HTERT RPE-1 (cell line): ENCODE measurements around the gene CMPK1.

Experiments used
- in situ Hi-C: fragments of 300-500 bp; cut with MboI; formaldehyde crosslinking; loops from 4 replicates; pipeline ENCODE4 v1.14.3; 2020; ENCODE audit warnings: low sequenced_read_pairs

Gene CMPK1

DNA sequence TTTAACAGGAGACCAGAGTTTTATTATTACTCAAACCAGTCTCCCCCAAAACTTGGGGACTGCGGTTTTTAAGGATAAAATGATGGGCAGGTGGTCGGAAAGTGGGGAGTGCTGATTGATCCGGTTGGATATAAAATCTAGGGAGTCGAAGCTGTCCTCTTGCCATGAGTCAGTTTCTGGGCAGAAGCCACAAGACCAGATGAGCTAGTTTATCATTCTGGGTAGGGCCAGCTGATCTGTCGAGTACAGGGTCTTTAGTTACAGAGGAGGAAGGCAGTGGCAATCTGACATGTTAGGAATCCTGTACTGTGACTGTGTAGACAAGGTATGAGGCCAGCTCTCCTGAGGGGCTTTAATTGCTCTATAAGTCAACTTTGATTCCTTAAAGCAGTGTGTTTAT is 59.6 kb downstream of the CMPK1 start:
- in situ Hi-C loops, result no loop called here

DNA sequence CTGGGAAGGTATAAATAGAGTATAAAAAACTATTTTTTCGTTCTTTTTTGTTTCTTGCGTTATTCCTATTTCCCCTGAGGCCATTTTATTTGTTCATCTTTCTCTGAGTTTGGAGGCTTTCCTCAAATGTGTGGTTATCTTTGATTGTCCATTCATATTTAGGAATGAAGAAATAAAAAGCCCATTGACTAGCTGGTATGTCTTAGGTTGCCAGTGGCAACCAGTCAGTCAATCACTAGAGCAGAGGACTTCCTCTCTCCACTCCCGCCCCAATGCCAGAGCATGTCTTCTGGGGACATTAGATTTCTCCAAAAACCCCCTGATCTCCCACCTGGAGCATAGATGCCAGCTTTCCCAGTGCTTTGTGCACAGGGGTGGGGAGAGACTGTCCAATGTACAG is 61.8 kb downstream of the CMPK1 start:
- in situ Hi-C loops, result no loop called here

DNA sequence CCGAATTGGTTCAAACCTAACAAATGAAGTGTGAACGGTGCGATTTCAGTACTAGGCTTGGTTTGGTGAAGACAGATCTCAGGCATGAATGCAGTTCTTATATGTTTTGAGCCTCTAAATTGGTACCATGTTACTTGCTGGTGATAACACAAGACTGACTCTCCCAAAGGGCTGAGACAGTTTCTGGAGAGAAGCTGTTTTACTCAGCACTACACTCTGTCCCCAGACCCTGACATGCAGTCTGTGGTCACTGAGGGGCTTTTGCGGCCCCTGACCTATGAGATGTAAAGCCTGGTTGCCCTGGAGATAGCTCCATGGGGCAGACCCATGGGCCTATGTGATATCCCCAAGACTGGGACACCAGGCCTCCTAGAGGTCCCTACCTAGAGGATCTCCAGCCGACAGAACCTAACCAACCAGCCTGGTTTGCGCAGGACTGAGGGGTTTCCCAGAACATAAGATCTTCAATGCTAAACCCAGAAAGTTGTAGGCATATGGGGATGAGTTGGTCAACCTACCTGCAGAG is 63.1 kb downstream of the CMPK1 start:
- in situ Hi-C loops, result no loop called here

DNA sequence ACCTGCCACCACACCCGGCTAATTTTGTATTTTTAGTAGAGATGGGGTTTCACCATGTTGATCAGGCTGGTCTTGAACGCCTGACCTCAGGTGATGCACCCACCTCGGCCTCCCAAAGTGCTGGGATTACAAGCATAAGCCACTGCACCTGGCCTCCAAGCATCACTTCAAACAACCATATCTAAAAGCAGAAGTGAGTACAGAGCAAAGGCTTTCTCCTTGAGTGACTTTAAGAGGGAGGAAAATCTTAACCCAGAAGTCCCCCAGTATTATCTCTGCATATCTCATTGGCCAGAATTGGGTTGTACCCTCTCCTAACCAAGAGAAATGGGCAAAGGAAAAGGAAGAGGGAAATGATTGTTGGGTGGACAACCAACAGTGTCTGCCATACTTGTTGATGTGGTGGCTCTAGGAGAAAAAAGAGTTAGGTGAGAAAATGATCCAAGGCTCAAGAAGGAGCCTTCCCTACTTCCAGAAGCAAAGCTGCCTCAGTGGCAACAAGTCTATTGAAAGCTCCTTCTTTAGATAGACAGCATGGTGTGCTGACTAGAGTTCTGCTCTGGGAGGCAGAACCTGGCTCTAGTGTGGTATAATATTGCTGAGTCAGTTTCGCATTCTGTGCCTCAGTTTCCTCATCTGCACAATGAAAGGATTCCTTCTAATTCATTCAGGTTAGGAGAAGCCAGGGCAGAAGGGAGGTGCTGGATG is 65.7 kb downstream of the CMPK1 start:
- in situ Hi-C loops, result no loop called here

DNA sequence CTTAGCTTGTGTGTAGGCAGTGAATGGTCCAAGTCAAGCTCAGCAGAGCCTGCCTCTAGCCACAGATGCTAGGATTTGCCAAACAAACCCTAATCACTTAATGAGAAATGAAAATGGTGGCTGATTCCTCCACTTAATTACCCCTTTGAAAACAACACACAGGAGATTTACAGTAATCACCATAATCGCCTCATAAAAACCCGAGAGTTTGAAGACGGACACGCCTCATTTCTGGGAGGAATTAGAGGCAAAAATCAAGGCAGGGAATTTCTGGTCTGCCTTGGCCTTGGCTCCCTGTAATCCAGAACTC is 66.2 kb downstream of the CMPK1 start:
- in situ Hi-C loops, result no loop called here

DNA sequence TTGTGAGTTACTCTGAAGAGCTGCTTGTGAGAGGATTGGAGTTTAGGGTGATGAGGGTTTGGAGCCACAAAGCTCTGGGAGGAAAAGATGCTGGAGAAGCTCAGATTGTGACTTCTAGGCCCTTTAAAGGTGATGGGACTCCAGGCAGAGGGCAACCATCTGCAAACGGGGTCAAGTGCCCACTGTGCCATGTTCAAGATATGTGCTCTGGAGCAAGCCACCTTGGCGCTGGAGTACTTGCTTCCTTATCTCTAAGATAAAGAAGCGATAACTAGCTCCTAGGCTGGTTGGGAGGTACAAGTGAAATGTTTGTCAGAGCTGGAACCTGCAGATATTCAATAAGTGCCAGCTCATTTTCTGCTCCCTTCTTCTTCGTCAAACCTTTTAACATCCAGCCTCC is 68.2 kb downstream of the CMPK1 start:
- in situ Hi-C loops, result no loop called here

DNA sequence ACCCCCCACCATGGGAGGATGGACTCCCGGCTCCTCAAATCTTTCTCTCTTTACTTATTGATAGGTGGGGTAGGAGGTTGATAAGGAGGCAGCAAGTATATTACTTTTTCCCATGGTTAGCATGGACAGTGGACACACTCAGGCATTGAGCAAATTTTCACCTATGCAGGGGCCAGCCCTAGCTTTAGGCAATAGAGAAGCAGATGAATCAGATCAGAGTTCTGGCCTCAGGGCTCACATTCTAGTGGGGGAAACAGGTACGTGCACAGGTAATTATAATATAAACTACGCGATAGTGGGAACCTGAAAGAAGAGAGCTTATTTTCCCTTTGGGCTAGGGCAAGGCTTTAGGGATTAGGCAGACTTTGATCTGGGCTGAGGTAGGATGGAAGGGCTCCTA is 69.0 kb downstream of the CMPK1 start:
- in situ Hi-C loops, result no loop called here

DNA sequence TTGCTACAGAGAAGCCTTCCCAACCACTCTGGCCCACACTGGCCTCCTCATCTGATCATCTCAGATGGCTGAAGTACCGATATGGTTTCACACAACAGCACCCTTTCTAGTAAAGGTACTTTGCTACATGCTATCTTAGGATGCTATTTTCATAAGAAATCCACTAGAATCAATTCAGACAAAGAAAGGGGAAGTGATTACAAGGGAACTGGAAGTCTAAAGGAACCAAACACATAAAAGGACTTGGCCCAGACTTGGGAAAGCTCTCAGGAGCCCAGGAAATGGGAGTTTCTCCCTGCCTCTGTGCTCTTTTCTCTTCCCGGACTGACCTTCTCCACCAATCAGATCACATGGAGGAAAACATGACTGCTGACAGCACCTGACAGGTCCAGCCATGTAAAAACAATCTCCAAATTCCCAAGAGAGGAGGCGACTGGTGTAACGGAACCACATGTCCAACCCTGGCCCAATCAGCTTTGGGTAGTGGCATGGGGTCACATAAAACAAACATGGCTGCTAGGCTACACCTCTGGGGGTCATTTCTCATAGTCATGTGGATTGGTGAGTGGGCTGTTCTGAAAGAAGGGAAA is 69.8 kb downstream of the CMPK1 start:
- in situ Hi-C loops, result no loop called here

DNA sequence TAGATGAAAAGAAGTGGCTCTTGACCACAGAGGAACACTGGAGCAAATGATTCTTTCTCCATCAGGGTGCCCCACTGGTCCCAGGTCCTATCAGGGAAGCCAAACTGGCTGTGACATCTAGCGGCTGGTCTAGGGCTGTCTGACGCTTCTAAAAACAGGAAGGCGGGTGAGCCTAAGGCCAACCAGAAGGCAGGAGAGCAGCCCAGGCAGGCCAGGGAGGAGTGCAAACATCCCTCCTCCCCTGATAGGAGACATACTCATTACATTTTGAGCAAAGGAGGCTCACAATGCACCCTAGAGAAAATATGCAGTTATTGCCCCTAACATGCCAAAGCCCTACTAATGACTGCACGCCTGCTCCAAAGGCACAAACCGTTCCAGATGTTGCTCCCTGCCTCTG is 72.1 kb downstream of the CMPK1 start:
- in situ Hi-C loops, result no loop called here

DNA sequence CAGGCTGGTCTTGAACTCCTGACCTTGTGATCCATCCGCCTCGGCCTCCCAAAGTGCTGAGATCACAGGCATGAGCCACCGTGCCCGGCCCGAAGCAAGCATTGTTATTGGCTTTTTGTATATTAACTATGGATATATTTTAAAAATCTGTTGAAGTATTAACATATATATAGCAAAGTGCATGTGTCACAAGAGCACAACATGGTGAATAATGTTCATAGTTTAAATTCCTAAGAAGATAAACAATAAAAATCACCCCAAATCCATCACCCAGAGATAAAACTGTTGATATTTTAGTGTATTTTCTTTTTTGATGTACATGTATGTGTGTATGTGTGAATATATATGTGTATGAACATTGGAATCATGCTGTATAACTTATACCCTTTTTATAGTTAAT is 73.4 kb downstream of the CMPK1 start:
- in situ Hi-C loops, result no loop called here

DNA sequence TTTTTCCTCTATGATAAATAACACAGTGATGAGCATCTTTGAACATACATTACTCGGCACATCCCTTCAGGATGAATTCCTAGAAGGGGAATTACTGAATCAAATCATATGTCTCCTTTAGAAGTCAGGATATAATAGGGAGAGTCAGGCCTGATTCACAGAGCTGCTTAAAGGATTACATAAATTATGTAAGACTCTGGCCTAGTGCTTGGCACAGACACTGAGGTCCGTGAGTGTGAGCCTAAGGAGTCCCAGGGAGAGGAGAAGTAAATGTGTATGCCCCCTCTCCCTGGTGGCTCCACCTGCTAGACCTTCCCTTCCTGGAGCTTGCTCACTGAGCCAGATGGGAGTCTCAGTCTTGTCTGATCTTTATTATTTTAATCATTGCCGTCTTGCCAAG is 73.9 kb downstream of the CMPK1 start:
- in situ Hi-C loops, result no loop called here

DNA sequence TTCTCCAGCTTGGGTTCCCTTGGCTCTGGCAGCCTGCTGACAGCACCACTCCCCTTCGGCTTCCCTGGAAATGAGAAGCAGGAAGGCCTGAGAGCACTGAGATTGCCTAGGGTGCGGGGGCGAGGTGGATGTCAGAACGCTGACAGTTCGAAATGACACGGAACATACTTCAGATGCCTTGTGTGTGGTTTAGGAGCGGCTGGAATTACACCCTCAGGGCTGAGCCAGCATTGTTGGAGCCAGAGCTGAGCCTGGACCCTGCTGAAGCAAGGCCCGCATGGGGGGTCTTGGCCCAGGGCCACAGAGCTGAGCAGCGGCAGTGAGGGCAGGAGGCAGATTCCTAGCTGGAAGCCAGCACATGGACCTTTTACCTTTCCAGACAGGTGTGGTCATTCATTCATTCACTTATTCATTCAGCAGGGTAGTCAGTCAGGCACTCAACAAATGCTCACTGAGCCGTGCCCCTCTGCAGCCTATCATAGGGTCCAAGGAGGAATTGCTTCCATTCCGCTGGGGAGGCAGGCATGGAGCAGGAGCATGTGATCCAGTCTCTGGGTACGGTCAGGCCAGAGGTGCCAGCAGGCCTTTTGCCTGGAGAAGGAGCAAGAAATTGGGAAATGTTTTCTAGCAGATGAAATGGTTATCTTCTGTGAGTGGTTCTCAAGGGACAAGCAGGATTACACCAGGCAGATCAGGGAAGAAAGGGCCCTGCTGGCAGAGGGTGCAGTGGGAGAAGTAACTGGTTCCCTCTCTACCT is 75.9 kb downstream of the CMPK1 start:
- in situ Hi-C loops, result no loop called here

DNA sequence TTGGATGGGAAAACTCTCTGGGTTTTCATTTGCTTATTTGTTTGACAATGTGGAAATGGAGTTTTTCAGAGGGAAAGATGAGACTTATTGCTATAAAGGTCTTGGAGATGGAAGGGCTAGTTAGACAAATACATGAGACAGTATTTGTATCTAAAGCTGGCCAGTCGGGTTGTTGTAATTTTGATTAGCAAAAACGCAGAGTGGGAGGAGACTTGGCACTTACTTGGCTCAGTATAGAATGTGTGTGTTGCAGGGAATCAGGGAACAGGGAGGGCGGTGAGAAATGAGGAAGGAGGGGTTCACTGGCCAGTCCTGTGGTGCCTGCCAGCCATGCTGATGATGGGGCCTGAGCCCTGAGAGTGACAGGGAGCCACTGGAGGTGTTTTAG is 76.5 kb downstream of the CMPK1 start:
- in situ Hi-C loops, result no loop called here

DNA sequence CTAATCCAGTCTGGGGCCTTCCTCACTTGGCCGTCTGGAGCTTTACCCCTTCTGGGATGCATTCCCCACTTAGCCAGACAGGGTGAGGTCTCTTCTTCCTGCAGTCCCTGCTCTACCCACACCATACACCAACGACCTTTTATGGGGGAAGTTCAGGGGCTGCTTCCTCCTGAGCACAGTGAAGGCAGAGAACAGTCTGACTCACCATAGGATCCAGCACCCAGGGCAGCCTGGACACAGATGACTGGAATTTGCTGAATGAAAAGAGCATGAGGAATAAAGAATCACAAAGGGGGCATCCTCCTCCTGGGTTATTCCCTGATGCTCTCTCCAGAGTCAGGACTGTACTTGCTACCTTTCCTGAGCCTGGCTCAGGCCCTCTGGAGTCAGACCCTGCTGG is 77.8 kb downstream of the CMPK1 start:
- in situ Hi-C loops, result no loop called here

DNA sequence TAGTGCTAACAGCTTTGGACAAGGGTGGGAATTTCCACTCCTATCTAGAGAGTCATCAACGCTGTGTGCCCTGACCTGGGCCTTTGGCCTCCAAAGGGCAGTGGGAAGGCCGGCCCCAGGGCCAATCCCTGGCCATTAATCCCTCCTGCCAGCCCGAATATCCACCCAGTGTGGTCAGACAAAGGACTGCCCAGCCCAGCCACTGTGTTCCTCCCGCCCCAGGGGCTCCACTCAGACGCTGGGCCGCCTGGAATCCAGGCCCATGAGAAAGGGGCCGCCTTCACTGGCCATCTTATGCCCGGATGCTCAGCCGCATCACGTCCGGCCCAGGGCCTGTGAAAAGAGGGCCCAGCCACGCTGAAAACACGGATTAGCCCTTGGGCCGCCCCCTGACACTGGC is 78.8 kb downstream of the CMPK1 start:
- in situ Hi-C loops, result no loop called here

DNA sequence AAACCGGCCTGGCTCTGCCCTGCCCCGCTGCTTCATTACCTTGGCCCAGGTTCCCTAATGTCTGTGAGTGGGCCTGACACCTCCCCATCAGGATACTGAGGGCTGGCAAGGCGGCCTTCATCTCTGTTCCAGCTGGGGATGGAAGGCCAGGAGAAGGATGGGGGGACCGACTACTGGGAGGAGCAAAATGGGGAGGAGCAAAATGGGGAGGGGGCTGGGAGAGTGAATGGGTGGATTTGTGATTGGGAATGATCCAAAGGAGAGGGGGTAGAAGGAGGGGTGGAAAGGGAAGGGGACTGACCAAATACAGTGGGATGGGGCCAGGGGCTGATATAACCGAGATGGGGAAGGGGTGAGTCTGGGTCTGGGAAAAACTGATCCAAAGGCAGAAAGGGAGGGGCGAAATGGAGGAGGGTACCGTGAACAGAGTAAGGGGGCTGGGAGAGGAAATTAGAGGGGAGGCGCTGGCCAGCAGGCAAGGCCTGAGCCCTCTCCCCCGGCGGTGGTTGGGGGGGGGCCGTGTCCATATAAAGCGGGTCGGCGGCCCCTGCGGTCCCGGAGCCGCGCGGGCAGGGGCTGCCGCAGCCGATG is 82.2 kb downstream of the CMPK1 start, which contains the start of gene FOXE3:
Gene FOXE3, plus strand, starts transcription at position 558 of the 591 bp plus-strand sequence. Its CDS starts 31 bp downstream, at position 589.
- in situ Hi-C loops, result no loop called here

DNA sequence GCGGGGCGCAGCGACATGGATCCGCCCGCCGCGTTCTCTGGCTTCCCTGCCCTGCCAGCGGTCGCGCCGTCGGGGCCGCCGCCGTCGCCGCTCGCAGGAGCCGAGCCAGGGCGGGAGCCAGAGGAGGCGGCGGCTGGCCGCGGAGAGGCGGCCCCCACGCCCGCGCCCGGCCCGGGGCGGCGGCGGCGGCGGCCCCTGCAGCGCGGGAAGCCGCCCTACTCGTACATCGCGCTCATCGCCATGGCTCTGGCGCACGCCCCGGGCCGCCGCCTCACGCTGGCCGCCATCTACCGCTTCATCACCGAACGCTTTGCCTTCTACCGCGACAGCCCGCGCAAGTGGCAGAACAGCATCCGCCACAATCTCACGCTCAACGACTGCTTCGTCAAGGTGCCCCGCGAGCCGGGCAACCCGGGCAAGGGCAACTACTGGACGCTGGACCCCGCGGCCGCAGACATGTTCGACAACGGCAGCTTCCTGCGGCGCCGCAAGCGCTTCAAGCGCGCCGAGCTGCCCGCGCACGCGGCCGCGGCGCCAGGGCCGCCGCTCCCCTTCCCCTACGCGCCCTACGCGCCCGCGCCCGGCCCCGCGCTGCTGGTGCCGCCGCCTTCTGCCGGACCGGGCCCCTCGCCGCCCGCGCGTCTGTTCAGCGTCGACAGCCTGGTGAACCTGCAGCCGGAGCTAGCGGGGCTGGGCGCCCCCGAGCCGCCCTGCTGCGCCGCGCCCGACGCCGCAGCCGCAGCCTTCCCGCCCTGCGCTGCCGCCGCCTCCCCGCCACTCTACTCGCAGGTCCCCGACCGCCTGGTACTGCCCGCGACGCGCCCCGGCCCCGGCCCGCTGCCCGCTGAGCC is 83.0 kb downstream of the CMPK1 start:
- in situ Hi-C loops, result no loop called here

DNA sequence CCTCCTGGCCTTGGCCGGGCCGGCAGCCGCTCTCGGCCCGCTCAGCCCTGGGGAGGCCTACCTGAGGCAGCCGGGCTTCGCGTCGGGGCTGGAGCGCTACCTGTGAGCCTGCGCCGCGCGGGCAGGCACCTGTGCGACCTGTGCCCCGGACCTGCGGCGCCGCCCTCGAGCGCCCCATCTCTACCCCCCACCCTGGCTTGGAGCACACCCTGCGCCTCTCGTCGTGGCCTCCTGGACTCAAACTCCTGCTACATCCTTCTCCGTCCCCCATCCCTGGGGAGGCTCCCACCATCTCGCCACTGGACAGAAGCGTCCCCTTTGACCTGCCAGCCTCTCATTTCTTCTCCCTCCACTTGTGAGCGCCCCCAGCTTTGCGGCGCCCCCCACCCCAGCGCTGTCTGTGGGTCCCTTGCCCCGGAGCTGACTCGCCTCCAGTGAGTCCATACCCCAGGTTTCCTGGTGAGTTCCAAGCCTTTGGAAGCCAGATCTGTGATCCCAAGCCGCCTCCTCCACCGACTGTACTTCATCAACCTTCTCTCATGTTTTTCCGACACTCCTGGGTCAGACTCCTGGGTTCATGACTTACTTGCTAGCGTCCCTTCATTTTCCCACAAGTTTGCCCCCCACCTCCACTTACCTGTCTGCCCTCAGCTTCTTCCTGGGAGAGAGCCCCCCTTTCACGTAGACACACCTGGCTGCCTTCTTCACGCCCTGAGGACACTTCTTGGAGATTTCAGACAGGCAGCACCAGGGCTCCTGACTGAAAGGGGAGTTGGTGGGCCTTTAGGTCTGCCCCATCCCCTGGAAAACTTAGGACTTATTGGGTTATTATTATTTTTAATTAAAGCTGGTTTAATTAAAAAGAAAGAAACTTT is 83.8 kb downstream of the CMPK1 start:
- in situ Hi-C loops, result no loop called here

DNA sequence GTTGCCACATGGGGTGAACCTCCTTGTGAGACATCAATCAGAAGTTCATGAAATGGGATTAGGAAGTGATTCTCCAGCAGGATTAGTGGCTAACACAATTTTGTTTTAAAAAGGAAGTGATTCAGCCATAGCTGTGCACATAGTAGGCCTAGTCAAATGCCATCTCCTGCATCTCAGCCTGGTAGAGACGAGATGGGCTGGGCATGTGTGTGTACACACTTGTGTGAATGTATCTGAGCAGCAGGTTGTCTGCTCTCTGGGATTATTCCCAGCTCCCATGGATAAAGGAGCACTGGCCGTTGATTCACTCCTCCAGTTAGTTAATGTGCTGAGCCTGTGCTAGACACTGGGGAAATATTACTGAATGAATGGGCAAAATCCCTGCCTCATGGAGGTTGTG is 84.5 kb downstream of the CMPK1 start:
- in situ Hi-C loops, result no loop called here
